OCI-LY1 (cell line): ENCODE data around the gene CYP26A1.

Source experiments
- CTCF ChIP-seq: fragments of 200-600 bp; sonication (generic), shearing (Covaris generic); IDR thresholded peaks from 2 replicates; pipeline ENCODE4 v1.5.1; 2017; ENCODE audit warnings: mild to moderate bottlenecking, antibody characterized with exemption, low read length, moderate library complexity, mixed read lengths
- EZH2 ChIP-seq: fragments of 200-600 bp; sonication (generic), shearing (Covaris generic); IDR thresholded peaks from 2 replicates; pipeline ENCODE4 v1.8.0; 2017; ENCODE audit warnings: borderline replicate concordance, mixed run types, mild to moderate bottlenecking, antibody characterized with exemption, low read length, moderate library complexity, mixed read lengths

DNA sequence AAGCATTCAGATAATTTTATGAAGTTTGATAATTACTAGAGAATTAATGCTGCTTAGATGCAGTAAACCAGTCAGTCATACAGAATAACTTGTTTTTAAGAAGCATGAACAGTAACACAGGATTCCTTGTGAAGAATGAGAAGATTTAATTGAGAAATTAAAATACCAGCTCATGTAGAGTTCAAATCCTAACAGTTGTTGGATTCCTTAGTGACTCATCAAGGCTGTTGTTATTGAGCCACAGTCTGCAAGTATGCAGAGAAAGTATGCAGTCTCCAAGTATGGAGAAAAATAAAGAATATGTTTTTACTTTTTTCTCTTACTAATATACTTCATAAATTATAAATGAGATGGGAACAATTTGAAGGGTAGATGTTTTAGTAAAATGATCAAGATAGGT lies 43.3 kb upstream of the CYP26A1 start:
- no peak for TF ChIP-seq CTCF
- no peak for TF ChIP-seq EZH2
